Activated CD4-positive, alpha-beta T cell treated with anti-CD3 and anti-CD28 coated beads, Interleukin-2, amount 10 ng/mL, durations not matched to agents 24 days and 14 days (primary cell): ENCODE measurements around the gene GATA5. TPM values are rescaled to one million over a fixed set of nuclear protein-coding genes. Genes with fewer than 3 reads are reported as not detected.

ENCODE experiments used
- DNase-seq: peaks from one replicate; pipeline ENCODE4 v3.0.0; 2022
- H3K27ac Mint-ChIP-seq: one replicate; pipeline ENCODE4 v1.8.0; 2022; ENCODE audit warnings: mild to moderate bottlenecking, mixed read lengths
- H3K27me3 Mint-ChIP-seq: one replicate; pipeline ENCODE4 v1.8.0; 2022; ENCODE audit warnings: mixed read lengths
- H3K36me3 Mint-ChIP-seq: one replicate; pipeline ENCODE4 v1.8.0; 2022; ENCODE audit warnings: low read depth, mild to moderate bottlenecking, mixed read lengths
- H3K4me1 Mint-ChIP-seq: one replicate; pipeline ENCODE4 v1.8.0; 2021; ENCODE audit warnings: mixed read lengths
- H3K4me3 Mint-ChIP-seq: one replicate; pipeline ENCODE4 v1.8.0; 2022; ENCODE audit warnings: mild to moderate bottlenecking, moderate library complexity, mixed read lengths
- H3K9me3 Mint-ChIP-seq: one replicate; pipeline ENCODE4 v1.8.0; 2021; ENCODE audit warnings: mixed read lengths
- intact Hi-C: fragments of 100-400 bp; cut with micrococcal nuclease; formaldehyde crosslinking; loops from one replicate; pipeline ENCODE4 v1.15.1; 2023
- total RNA-seq: library from RNA; stranded (reverse); gene quantifications from 2 replicates; pipeline ENCODE4 v1.2.3, GENCODE V29; 2022

The GATA5 gene
- total RNA-seq, 1 donor from 2014 or later = not detected

GRCh38 chr20:62466806-62467537 is 8.8 kb downstream of the GATA5 start:
- H3K4me1 Mint-ChIP-seq = no peaks in the 10 kb centered on the region
- intact Hi-C loops = no loop called here
- DNase-seq = no peak
- H3K27ac Mint-ChIP-seq = no peak overlapping the region
- no peak overlapping the region for H3K4me3 Mint-ChIP-seq
- peaks cover 7% of the 10 kb centered on the region for H3K27me3 Mint-ChIP-seq
- H3K36me3 Mint-ChIP-seq = no peaks in the 10 kb centered on the region
- no peaks in the 10 kb centered on the region for H3K9me3 Mint-ChIP-seq

DNA sequence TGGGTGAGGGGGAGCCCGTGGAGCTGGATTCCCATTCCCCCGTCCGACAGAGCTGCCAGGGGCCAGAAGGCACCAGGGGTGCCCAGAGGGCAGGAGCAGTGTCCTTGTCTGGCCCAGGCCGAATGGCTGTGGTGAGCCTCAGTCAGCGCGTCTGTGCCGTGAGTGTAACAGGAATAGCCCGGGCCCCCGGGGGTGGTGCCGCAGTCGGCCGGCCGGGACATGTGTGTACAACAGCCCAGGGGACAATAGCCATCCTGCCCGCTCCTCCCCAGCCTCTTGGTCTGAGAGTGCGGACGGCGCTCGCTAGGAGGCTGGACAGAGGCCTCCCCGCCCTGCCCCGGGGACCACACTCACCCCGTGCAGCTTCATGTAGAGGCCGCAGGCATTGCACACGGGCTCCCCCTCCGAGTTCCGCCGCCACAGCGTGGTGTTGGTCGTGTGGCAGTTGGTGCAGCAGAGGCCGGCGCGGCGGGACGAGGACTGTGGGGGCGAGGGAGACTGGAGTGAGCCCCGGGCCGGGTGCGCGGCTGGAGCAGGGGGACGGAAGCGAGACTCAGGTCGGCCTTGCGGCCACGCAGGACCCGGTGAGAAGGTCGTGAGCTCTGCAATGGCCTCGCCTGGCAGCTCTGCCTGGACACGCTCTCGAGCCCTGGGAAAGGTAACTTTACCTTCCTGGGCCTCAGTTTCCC is 9.6 kb downstream of the GATA5 start:
- no peak for DNase-seq
- intact Hi-C loops = no loop called here
- Mint-ChIP-seq H3K27me3 (peaks cover 5% of the 10 kb centered on the region), H3K9me3 (no peaks in the 10 kb centered on the region), H3K4me1 (no peaks in the 10 kb centered on the region), H3K36me3 (no peaks in the 10 kb centered on the region), H3K27ac (no peak overlapping the region), H3K4me3 (no peak overlapping the region)

DNA sequence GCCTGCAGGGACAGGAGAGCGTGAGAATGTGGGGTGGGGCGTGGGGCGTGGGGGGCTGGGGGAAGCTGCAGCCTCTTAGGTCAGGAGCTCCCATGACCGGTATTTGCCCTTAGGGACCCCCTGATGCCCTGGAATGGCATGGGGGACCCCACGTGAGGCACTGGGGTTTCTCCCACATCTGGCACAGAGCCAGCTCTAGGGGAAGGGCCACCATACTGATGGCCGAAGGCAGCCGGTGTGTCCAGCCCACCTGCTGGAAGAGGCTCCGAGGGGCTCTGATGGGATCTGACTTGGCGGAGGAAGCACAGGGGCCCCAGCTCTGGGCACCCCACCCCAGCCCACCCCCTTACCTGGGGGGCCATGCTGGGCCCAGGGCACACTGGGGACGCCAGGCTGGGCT is 10.8 kb downstream of the GATA5 start:
- no peak overlapping the region for H3K27ac Mint-ChIP-seq
- H3K36me3 Mint-ChIP-seq = no peaks in the 10 kb centered on the region
- H3K4me1 Mint-ChIP-seq = no peaks in the 10 kb centered on the region
- peaks cover 1% of the 10 kb centered on the region for H3K27me3 Mint-ChIP-seq
- no peak overlapping the region for H3K4me3 Mint-ChIP-seq
- intact Hi-C loops = no loop called here
- no peak for DNase-seq
- no peaks in the 10 kb centered on the region for H3K9me3 Mint-ChIP-seq

DNA sequence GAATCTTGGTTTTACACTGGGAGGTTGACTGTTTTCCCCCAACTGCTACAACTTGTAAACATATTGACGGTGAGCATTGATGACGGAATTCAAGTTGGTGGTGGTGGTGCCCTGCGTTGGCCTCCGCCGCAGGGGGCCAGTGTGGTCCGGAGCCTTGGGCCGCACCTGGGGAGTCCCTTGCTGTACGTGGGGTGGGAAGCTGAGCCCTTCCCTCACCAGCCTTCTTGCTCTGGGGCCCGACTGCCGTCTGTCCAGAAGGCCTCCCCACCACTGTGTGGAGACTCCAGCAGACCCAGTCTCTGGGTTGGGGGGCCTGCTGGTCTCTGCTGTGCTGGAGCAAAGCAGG is 11.4 kb downstream of the GATA5 start:
- Mint-ChIP-seq H3K4me1 (no peaks in the 10 kb centered on the region), H3K9me3 (no peaks in the 10 kb centered on the region), H3K27me3 (no peaks in the 10 kb centered on the region)

DNA sequence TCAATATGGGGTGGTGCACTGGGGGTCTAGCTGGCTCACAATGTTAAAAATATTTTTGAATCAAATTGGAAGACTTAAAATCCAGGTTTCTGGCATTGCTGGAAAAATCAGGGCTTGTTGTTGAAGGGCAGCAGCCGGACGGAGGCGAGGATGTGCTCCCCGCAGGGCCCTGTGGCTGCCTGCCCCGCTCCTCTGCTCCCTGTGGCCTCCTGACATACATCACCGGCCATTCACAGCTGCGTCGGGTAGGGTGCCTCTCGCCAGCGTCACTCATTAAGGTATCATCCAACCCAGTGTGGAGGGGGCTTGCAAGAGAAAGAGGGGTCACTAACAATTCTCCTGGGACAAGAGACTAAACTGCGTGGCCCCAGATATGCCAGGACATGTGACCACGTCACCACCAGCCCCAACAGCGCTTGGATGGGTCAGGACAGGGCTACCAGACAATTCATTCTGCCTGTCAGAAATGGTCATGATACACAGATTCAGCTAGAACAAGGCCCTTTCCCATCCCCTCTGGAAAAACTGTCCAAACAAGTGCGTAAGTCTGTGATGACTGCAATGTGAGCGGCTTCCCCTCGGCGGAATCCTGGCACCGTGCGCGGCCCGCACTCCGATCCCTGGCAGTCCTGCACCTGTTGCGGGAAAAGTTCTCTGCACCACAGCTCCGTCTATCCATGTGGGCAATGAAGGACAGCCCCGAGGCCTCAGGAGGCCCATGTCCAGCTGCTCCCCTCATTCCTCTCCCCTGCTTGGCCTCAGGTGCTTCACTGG is 12.0 kb downstream of the GATA5 start:
- intact Hi-C loops = no loop called here
- no peaks in the 10 kb centered on the region for H3K9me3 Mint-ChIP-seq
- H3K4me3 Mint-ChIP-seq = no peak overlapping the region
- H3K27ac Mint-ChIP-seq = no peak overlapping the region
- H3K36me3 Mint-ChIP-seq = no peaks in the 10 kb centered on the region
- no peaks in the 10 kb centered on the region for H3K4me1 Mint-ChIP-seq
- DNase-seq = no peak
- no peaks in the 10 kb centered on the region for H3K27me3 Mint-ChIP-seq

More for the DNA sequence above, 11.4 kb downstream of the GATA5 start:
- no peaks in the 10 kb centered on the region for H3K36me3 Mint-ChIP-seq
- no peak overlapping the region for H3K27ac Mint-ChIP-seq
- intact Hi-C loops = no loop called here
- DNase-seq = no peak
- no peak overlapping the region for H3K4me3 Mint-ChIP-seq

DNA sequence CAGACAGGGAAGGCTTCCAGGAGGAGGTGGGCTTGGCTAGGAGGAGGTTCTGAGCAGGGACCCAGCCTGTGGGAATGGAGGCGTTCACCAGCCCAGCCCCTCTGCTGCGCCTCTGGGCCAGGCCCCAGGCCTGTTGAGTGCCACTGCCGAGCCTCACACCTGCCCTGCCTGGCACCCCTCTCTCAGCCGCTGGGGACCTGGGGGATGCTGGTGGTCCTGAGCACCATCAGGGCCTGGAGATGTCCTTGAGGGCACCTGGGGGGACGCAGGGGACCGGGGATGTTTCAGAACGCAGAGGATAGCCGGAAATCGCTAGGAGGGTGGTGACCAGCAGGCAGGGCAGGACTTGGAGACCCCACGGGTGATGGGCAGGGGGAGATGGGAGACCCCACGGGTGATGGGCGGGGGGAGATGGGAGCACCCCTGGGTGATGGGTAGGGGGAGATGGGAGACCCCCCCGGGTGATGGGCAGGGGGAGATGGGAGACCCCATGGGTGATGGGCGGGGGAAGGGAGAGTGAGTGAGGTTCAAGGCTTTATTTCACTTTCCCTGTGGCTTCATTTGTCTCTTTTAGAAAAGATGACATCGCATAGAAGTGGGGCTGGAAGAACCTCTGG is 12.7 kb downstream of the GATA5 start:
- Mint-ChIP-seq H3K4me1 (no peaks in the 10 kb centered on the region), H3K36me3 (no peaks in the 10 kb centered on the region), H3K9me3 (no peaks in the 10 kb centered on the region), H3K27ac (no peak overlapping the region), H3K27me3 (no peaks in the 10 kb centered on the region), H3K4me3 (no peak overlapping the region)
- no peak for DNase-seq
- intact Hi-C loops = no loop called here

- Mint-ChIP-seq H3K27ac (no peak overlapping the region), H3K27me3 (no peaks in the 10 kb centered on the region), H3K9me3 (no peaks in the 10 kb centered on the region), H3K36me3 (no peaks in the 10 kb centered on the region), H3K4me1 (no peaks in the 10 kb centered on the region), H3K4me3 (no peak overlapping the region)
- intact Hi-C loops = no loop called here
- DNase-seq = no peak
These were observed 14.0 kb downstream of the GATA5 start for GRCh38 chr20:62461834-62462233.

GRCh38 chr20:62461157-62461556 is 14.6 kb downstream of the GATA5 start:
- Mint-ChIP-seq H3K4me3 (no peak overlapping the region), H3K27ac (no peak overlapping the region), H3K4me1 (no peaks in the 10 kb centered on the region), H3K9me3 (no peaks in the 10 kb centered on the region), H3K36me3 (no peaks in the 10 kb centered on the region), H3K27me3 (peaks cover 2% of the 10 kb centered on the region)
- no peak for DNase-seq
- intact Hi-C loops = no loop called here

DNA sequence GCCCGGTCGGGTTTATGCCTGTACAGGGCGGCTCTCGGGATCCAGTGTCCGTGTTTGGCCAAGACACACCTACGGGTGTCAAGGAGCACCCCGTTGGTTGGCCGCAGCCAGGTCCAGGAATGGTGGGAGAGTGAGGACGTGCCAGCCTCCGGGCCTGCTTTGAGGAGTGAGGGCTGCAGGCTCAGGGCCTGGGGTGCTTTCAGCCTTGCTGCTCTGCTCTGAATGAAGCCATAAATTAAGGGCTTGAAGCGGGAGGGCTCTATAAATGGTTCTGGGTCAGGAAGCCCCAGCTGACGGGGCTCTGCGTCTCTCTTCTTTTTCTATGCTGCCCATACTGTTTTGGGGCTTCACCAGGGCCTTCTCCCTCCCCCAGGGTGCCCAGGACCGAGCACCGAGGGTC is 15.1 kb downstream of the GATA5 start:
- no peak overlapping the region for H3K27ac Mint-ChIP-seq
- H3K36me3 Mint-ChIP-seq = no peaks in the 10 kb centered on the region
- peaks cover 2% of the 10 kb centered on the region for H3K27me3 Mint-ChIP-seq
- no peaks in the 10 kb centered on the region for H3K9me3 Mint-ChIP-seq
- no peaks in the 10 kb centered on the region for H3K4me1 Mint-ChIP-seq
- intact Hi-C loops = no loop called here
- no peak for DNase-seq
- no peak overlapping the region for H3K4me3 Mint-ChIP-seq

DNA sequence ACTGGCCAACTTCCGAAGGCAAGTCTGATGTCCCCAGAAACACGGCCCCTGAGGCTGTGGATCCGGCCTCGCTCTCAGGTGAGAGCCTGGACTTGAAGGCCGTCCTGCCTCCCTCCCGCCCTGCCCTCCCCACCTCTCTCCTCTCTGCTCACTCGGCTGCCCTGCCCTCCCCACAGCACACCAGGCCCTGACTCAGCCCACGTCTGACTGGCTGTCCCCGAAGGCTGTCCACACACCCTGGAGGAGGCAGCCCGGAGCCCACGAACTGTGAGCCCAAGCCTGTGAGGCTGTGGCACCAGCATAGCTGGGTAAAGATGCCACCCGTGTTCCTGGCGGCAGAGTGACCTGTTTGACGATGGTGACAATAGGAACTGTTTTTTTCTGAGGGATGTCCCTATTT is 16.3 kb downstream of the GATA5 start:
- intact Hi-C loops = no loop called here
- Mint-ChIP-seq H3K36me3 (no peaks in the 10 kb centered on the region), H3K4me1 (no peaks in the 10 kb centered on the region), H3K4me3 (no peak overlapping the region), H3K9me3 (no peaks in the 10 kb centered on the region), H3K27ac (no peak overlapping the region), H3K27me3 (peaks cover 2% of the 10 kb centered on the region)
- DNase-seq = no peak

- DNase-seq = no peak
- intact Hi-C loops = no loop called here
- Mint-ChIP-seq H3K4me1 (no peaks in the 10 kb centered on the region), H3K27ac (no peak overlapping the region), H3K4me3 (no peak overlapping the region), H3K9me3 (no peaks in the 10 kb centered on the region), H3K36me3 (no peaks in the 10 kb centered on the region), H3K27me3 (peaks cover 2% of the 10 kb centered on the region)
These were observed 17.2 kb downstream of the GATA5 start for GRCh38 chr20:62458275-62459251.

DNA sequence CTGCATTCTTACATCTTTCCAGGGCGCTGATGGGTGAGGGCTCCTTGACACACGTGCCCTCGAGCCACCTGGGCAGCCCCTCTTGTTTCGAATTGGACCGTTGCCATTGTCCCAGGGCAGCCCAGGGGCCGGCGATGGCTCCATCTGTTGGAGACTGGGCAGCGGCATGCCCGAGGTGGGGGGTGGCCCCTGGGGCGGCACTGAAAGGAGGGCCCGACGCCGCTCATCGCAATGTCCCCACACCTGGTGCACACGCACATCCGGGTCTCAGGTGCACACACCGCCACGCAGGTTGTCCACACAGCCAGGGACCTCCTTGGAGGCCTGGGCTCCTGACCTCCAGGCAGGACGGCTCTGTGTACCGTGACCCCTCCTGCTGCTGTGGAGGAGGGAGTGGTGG is 18.0 kb downstream of the GATA5 start:
- Mint-ChIP-seq H3K9me3 (no peaks in the 10 kb centered on the region), H3K36me3 (no peaks in the 10 kb centered on the region), H3K27me3 (peaks cover 2% of the 10 kb centered on the region), H3K4me1 (no peaks in the 10 kb centered on the region), H3K4me3 (no peak overlapping the region), H3K27ac (no peak overlapping the region)
- intact Hi-C loops = no loop called here
- no peak for DNase-seq

- DNase-seq = no peak
- Mint-ChIP-seq H3K4me3 (no peak overlapping the region), H3K9me3 (no peaks in the 10 kb centered on the region), H3K4me1 (no peaks in the 10 kb centered on the region), H3K27me3 (peaks cover 2% of the 10 kb centered on the region), H3K27ac (no peak overlapping the region), H3K36me3 (no peaks in the 10 kb centered on the region)
- intact Hi-C loops = no loop called here
These were observed 18.7 kb downstream of the GATA5 start for GRCh38 chr20:62457098-62457497.
